Neuron (in vitro differentiated cells): ENCODE results near the gene STK31.
"Not testable (repeated sequence)": the region's sequence is repeated elsewhere in the genome, so short reads cannot be mapped to it uniquely, and the experiment has no call there.

ENCODE experiments used
- H2AFZ ChIP-seq: one replicate; pipeline ENCODE4 v1.6.1; 2013; ENCODE audit warnings: low read depth, mild to moderate bottlenecking, inconsistent platforms, low read length, moderate library complexity
- H3K27me3 ChIP-seq: one replicate; pipeline ENCODE4 v1.6.1; 2013; ENCODE audit warnings: low read length; ENCODE audit not compliant: insufficient read depth
- H3K36me3 ChIP-seq: one replicate; pipeline ENCODE4 v1.6.1; 2013; ENCODE audit warnings: low read length; ENCODE audit not compliant: insufficient read depth
- H3K4me1 ChIP-seq: one replicate; pipeline ENCODE4 v1.6.1; 2013; ENCODE audit warnings: low read length; ENCODE audit not compliant: insufficient read depth
- H3K4me3 ChIP-seq: 2 replicates; pipeline ENCODE4 v1.5.1; 2013; ENCODE audit warnings: mild to moderate bottlenecking, low read length, moderate library complexity
- H3K9me3 ChIP-seq: one replicate; pipeline ENCODE4 v1.6.1; 2013; ENCODE audit warnings: low read length

Gene STK31

GRCh38 chr7:23787272-23787671, 77.3 kb downstream of the STK31 start:
- Histone ChIP-seq H2AFZ (no peak overlapping the region), H3K4me3 (no peak overlapping the region), H3K9me3 (no peaks in the 10 kb centered on the region), H3K4me1 (no peaks in the 10 kb centered on the region), H3K36me3 (no peaks in the 10 kb centered on the region), H3K27me3 (no peaks in the 10 kb centered on the region)

GRCh38 chr7:23788843-23789242, 78.8 kb downstream of the STK31 start:
- H3K27me3 ChIP-seq, result no peaks in the 10 kb centered on the region
- no peaks in the 10 kb centered on the region for H3K36me3 ChIP-seq
- H3K4me3 ChIP-seq, result no peak overlapping the region

GRCh38 chr7:23791721-23792120, 81.7 kb downstream of the STK31 start:
- peaks cover 2% of the 10 kb centered on the region for H3K9me3 ChIP-seq
- H3K36me3 ChIP-seq, result no peaks in the 10 kb centered on the region
- no peak overlapping the region for H2AFZ ChIP-seq
- no peak overlapping the region for H3K4me3 ChIP-seq
- H3K4me1 ChIP-seq, result no peaks in the 10 kb centered on the region
- H3K27me3 ChIP-seq, result no peaks in the 10 kb centered on the region

More at GRCh38 chr7:23788843-23789242, 78.8 kb downstream of the STK31 start:
- H3K4me1 ChIP-seq, result no peaks in the 10 kb centered on the region
- no peaks in the 10 kb centered on the region for H3K9me3 ChIP-seq
- no peak overlapping the region for H2AFZ ChIP-seq

GRCh38 chr7:23802720-23803397, 92.8 kb downstream of the STK31 start:
- H3K9me3 ChIP-seq, result no peaks in the 10 kb centered on the region
- H3K36me3 ChIP-seq, result no peaks in the 10 kb centered on the region
- H3K27me3 ChIP-seq, result no peaks in the 10 kb centered on the region
- no peak overlapping the region for H2AFZ ChIP-seq
- H3K4me3 ChIP-seq, result no peak overlapping the region
- H3K4me1 ChIP-seq, result no peaks in the 10 kb centered on the region

- H3K4me1 ChIP-seq, result no peaks in the 10 kb centered on the region
- no peaks in the 10 kb centered on the region for H3K9me3 ChIP-seq
- no peak overlapping the region for H3K4me3 ChIP-seq
- H3K27me3 ChIP-seq, result no peaks in the 10 kb centered on the region
- no peaks in the 10 kb centered on the region for H3K36me3 ChIP-seq
- H2AFZ ChIP-seq, result no peak overlapping the region
Measured at GRCh38 chr7:23804707-23805106, 94.7 kb downstream of the STK31 start.

- H3K27me3 ChIP-seq, result no peaks in the 10 kb centered on the region
- H3K9me3 ChIP-seq, result no peaks in the 10 kb centered on the region
- no peak overlapping the region for H3K4me3 ChIP-seq
- H3K4me1 ChIP-seq, result no peaks in the 10 kb centered on the region
- no peak overlapping the region for H2AFZ ChIP-seq
- H3K36me3 ChIP-seq, result no peaks in the 10 kb centered on the region
Measured at GRCh38 chr7:23808421-23808820, 98.4 kb downstream of the STK31 start.

- Histone ChIP-seq H3K4me1 (no peaks in the 10 kb centered on the region), H3K4me3 (no peak overlapping the region), H3K36me3 (no peaks in the 10 kb centered on the region), H3K27me3 (no peaks in the 10 kb centered on the region), H2AFZ (no peak overlapping the region), H3K9me3 (no peaks in the 10 kb centered on the region)
Measured at GRCh38 chr7:23810099-23810498, 100.1 kb downstream of the STK31 start.

GRCh38 chr7:23811540-23811939, 101.5 kb downstream of the STK31 start:
- no peaks in the 10 kb centered on the region for H3K36me3 ChIP-seq
- H3K27me3 ChIP-seq, result no peaks in the 10 kb centered on the region
- H3K9me3 ChIP-seq, result no peaks in the 10 kb centered on the region
- no peaks in the 10 kb centered on the region for H3K4me1 ChIP-seq
- no peak overlapping the region for H2AFZ ChIP-seq
- no peak overlapping the region for H3K4me3 ChIP-seq

- H3K9me3 ChIP-seq, H3K4me3 ChIP-seq, H3K36me3 ChIP-seq, H3K27me3 ChIP-seq, H2AFZ ChIP-seq, H3K4me1 ChIP-seq: not testable (repeated sequence)
Measured at GRCh38 chr7:23828125-23828524, 118.1 kb downstream of the STK31 start.

GRCh38 chr7:23832733-23833132, 122.7 kb downstream of the STK31 start:
- H3K9me3 ChIP-seq, H3K4me3 ChIP-seq, H3K4me1 ChIP-seq, H3K36me3 ChIP-seq, H2AFZ ChIP-seq, H3K27me3 ChIP-seq: not testable (repeated sequence)

GRCh38 chr7:23833405-23833804, 123.4 kb downstream of the STK31 start:
- Histone ChIP-seq H3K4me1 (no peaks in the 10 kb centered on the region), H3K36me3 (no peaks in the 10 kb centered on the region), H3K27me3 (no peaks in the 10 kb centered on the region), H2AFZ (no peak overlapping the region), H3K9me3 (peaks cover 3% of the 10 kb centered on the region), H3K4me3 (no peak overlapping the region)

- H3K36me3 ChIP-seq, H2AFZ ChIP-seq, H3K27me3 ChIP-seq, H3K4me3 ChIP-seq, H3K4me1 ChIP-seq, H3K9me3 ChIP-seq: not testable (repeated sequence)
Measured at GRCh38 chr7:23844837-23845236, 134.8 kb downstream of the STK31 start.

- Histone ChIP-seq H3K9me3 (no peaks in the 10 kb centered on the region), H3K36me3 (no peaks in the 10 kb centered on the region), H3K4me1 (no peaks in the 10 kb centered on the region), H3K27me3 (no peaks in the 10 kb centered on the region), H3K4me3 (no peak overlapping the region), H2AFZ (no peak overlapping the region)
Measured at GRCh38 chr7:23852135-23852534, 142.1 kb downstream of the STK31 start.

GRCh38 chr7:23852988-23853387, 143.0 kb downstream of the STK31 start:
- Histone ChIP-seq H2AFZ (no peak overlapping the region), H3K4me1 (no peaks in the 10 kb centered on the region), H3K9me3 (no peaks in the 10 kb centered on the region), H3K36me3 (no peaks in the 10 kb centered on the region), H3K27me3 (no peaks in the 10 kb centered on the region), H3K4me3 (no peak overlapping the region)
